Measurements from ENCODE around the gene CHKB.
"Not testable (repeated sequence)": the region's sequence is repeated elsewhere in the genome, so short reads cannot be mapped to it uniquely, and the experiment has no call there.

Gene CHKB

DNA sequence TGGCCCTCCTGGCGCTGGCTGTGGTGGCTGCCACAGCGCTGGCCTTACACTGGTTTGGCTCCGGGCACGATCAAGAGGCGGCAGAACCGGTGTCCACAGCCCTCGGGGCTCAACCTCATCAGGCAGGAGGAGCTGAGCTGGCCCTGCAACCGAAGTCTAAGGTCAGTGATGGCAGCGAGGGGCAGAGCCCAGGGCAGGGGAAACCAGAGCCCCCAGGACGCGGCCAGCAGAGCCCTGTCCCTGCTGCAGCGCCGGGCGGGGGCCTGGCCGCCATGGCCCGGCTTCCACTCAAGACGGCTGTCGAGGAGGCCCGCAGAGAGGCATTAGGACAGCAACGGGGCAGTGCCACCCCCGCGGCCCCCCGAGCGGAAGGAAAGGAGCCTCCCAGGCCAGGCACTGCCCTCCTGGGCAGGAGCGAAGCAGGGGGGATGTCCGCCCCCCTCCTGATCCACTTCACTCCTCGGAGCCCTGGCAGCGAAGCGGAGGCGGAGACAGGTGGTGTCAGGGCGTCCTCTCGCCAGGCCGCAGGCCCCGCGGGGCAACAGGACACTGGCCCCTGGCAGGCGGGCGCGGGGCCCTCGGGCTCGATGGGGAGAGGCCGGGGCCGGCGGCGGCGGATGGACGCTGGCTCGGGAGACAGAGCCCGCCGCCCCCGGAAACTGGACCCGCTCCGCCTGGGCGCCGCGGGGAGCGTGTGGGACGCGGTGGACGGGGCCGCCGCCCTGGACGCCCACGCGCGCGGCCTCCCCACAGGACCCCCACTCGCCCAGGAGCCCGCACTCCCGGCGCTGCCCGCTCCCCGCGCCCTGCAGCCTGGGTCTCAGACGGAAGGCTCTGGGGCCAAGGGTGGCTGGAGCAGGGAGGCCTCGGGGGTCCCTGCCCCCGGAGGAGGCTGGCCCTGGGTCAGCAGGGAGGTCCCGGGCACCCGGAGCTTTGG is 36.1 kb downstream of the CHKB start:
- no peak for DNase-seq

GRCh38 chr22:50545522-50546325 is 36.9 kb downstream of the CHKB start, which contains the start of gene KLHDC7B:
KLHDC7B (plus strand) TSS chr22:50545899; CDS start chr22:50546244, 345 bp downstream.
- DNase-seq = peak; percentile 21

DNA sequence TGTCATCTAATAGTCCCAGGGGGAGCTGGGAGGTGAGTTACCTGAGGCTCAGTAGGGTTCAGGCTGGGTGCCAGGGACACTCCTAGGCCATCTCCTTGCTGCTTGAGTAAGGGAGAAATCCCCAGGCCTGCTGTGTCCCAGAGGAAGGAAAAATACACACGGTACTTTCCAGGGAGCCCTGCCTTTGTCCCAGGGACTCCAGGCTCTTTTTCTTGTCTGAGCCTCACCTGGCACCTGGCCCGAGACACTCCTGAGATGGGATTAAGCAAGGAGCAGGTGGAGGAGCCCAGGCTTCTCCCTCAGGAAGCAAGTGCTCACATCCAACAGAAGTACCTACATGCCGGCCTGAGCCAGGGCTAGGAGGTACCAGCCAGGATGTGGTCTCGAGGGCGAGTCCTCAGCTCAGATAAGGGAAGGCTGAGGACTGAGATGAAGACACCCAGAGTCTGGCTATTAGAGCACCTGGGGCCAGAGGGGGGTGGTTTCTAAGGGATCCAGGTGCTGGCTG is 37.8 kb downstream of the CHKB start:
- no peak for DNase-seq

DNA sequence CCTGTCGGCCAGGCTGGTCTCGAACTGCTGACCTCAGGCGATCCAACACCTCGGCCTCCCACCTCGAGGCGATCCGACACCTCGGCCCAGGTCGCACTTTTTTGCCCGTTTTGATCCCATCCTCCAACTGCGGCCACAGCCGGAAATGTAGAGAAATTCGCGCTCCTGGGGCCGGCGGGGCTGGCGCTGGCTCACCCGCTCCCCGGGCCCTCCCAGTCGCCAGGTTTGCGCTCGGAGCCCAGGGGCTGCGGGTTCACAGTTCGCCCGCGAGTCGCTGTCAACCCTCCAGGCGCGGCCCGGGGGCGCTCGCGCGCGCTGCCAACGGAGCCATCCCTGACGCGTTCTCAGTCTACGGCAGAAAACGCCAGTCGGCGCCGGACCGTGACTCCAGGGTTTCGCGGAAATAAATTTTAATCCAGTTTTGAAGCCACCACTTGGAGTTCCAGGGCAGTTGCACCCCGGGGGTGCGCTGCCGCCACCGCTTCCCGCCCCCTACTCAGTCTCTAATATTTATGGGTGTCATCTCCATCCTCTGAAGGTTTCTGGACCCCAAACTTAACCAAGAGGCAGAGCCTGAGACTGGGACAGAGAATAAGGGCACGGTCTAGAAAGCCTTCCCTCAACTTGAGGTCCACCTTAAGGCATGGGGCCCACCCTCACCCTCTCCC is 38.4 kb downstream of the CHKB start:
- peak; percentile 77 for DNase-seq

- peak; percentile 16 for DNase-seq
These were observed 40.2 kb downstream of the CHKB start for GRCh38 chr22:50542416-50542927.

DNA sequence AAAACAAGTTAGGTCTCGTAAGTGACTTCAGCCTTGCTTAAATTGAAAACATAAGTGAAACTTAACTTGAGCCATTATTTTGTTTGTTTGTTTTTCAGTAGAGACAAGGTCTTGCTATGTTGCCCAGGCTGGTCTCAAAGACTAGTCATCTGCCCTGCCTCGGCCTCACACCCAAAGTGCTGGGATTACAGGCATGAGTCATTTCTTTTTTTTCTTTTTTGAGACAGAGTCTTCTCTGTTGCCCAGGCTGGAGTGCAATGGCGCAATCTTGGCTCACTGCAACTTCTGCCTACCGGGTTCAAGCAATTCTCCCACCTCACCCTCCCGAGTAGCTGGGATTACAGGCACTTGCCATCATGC is 41.0 kb downstream of the CHKB start:
- DNase-seq = peak; percentile 16

DNA sequence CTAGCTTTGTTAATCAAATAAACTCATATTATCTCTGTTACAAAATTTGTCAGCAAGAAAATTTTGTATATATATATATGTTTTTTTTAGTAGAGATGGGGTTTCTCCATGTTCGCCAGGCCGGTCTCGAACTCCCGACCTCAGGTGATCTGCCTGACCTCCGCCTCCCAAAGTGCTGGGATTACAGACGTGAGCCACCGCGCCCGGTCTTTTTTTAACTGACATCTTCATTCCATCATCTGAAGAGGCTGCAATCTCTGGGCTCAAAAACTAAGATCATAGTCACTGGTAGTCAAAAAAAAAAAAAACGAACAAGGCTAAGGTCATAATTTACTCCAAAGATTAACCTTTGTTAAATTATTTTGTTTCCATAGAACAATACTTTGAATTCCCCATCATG is 42.3 kb downstream of the CHKB start:
- DNase-seq = no peak

- no peak for DNase-seq
These were observed 44.9 kb downstream of the CHKB start for GRCh38 chr22:50537765-50538164.

- DNase-seq = no peak
These were observed 46.4 kb downstream of the CHKB start for GRCh38 chr22:50536226-50536625.

DNA sequence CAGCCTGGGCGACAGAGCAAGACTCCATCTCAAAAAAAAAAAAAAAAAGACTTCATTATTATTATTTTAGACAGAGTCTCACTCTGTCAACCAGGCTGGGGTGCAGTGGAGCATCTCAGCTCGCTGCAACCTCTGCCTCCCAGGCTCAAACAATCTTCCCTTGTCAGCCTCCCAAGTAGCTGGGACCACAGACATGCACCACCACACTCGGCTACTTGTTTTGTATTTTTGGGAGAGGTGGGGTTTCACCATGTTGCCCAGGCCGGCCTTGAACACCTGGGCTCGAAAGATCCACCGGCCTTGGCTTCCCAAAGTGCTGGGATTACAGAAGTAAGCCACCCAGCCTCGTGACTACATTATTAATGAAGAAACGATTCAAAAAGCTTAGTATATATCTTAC is 47.5 kb downstream of the CHKB start:
- DNase-seq = no peak

DNA sequence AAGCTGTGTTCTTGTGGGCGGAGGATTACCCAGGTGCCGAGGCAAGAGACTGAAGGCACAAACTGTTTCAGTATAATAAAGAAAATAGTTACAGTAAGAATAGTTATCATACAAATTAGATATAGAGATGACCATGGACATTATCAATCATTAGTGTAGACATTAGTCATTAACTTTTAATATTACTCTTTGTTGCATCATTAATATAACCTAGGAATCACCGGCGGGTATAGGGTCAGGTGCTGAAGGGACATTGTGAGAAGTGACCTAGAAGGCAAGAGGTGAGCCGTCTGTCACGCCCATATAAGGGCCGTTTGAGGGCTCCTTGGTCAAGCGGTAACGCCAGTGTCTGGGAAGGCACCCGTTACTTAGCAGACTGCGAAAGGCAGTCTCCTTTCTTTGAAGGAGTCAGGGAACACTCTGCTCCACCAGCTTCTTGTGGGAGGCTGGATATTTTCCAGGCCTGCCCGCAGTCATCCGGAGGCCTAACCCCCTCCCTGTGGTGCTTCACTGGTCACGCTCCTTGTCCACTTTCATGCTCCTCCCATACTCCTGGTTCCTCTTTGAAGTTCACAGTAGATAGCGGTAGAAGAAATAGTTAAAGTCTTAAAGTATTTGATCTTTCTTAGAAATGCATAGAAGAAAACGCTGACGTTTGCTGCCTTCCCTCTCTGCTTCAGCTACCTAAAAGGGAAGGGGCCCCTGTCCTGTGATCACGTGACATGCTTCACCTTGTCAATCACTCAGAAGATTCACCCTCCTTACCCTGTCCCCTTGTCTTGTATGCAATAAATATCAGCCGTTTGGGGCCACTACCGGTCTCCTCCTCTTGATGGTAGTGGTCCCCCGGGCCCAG is 48.6 kb downstream of the CHKB start:
- not testable (repeated sequence) for DNase-seq

- no peak for DNase-seq
These were observed 49.5 kb downstream of the CHKB start for GRCh38 chr22:50532824-50533796.

DNA sequence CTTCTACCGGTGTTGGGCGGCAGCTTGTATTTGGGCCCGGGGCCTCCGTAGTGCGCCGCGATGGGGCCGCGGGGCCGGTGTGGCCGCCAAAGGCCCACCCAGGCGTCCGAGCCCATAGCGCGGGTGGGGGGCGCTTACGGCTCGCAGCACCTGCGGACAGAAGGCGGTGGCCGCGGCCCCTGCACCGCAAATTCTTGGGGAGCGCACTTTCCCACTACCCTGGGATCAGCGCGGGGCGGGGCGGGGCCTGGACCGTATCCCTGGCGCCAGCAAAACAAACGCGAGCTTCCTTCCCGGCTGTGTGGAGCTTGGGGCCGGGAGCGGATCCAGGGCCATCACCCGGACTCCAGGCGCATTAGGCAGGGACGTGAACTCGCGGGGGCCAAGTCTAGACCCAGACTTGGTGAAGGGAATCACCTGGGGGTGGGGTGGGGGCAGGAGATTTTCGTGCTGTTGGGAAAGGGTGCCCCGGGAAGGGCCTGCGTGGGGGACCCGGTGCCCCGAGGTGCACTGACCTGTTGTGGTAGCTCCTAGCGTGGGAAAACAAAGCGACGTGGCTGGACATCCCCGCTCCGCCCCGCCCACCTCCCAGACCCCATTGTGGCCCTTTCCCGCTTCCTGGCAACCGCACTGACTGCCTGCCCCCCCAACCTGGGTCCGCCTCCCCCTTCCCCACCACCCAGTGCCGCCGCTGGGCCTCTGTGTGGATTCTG is 50.5 kb downstream of the CHKB start:
- DNase-seq = no peak

GRCh38 chr22:50531546-50531961 is 51.1 kb downstream of the CHKB start:
- peak; percentile 69 for DNase-seq

DNA sequence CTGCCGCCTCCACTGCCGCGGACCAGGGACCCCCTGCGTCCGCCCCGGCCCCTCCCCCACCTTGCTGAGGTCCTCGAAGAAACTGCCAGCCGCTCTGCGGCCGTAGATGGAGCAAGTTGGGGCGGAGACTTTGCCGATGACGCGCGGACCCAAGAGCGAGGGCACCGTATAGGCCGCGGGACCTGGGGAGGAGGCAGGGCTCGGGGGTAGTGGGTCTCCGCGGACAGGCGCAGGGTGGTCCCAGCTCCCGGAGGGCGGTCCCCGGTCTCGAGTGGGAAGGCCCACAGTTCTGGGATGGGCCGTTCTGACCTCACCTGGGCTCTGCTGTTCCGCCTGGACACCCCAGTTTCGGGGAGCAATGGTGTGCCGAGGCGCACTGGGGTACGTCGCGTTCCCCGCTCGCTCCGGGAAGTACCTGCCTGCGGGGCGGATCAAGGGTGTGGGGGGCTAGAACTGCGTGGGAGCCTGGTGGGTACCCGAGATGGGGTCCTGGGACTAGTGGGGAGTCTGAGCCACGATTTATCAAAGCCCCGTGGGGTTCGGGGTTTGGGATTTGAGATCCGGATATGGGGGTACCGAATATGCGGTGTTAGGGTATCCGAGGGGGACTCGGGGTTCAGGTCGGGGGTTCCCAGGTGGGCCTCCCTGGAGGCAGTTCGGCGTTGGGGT is 51.6 kb downstream of the CHKB start:
- DNase-seq = peak; percentile 85

GRCh38 chr22:50530580-50530876 is 52.1 kb downstream of the CHKB start:
- no peak for DNase-seq

DNA sequence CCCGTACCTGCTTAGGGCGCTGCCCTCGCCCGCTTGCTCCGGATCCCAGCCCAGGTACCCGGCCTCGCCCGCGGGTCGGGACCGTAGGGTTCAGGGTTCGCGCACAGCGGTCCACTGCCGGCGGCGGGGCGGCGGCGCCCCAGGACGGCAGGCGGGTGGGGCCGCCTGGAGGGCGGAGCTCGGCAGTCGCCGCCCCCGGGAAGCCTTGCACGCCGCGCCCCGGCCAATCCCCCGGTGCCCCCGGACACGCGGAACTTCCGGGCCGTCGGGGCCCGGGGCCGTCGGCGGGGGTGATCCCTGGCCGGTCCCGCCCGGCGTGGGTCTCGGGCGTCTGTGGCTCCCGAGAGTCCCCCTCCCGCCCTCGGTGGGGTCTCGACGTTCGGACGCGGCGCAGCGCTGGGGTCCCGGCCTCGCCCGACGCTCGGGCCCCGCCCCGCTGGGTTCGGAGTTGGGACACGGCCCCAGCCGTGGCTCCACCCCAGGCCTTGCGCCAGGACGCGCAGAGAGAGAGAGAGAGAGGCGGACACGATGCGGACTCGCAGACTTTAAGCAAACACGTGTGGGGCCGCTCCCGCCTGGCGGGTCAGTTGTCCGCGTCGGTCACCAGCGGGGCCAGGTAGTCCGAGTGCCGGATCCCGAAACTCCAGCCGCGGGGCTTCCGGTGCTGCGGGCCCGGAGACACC is 52.6 kb downstream of the CHKB start, which contains the start of gene TYMP:
TYMP (minus strand) TSS at position 116 of the 683 bp plus-strand sequence. CDS start 303 bp downstream, outside the sequence.
- peak; percentile 71 for DNase-seq

DNA sequence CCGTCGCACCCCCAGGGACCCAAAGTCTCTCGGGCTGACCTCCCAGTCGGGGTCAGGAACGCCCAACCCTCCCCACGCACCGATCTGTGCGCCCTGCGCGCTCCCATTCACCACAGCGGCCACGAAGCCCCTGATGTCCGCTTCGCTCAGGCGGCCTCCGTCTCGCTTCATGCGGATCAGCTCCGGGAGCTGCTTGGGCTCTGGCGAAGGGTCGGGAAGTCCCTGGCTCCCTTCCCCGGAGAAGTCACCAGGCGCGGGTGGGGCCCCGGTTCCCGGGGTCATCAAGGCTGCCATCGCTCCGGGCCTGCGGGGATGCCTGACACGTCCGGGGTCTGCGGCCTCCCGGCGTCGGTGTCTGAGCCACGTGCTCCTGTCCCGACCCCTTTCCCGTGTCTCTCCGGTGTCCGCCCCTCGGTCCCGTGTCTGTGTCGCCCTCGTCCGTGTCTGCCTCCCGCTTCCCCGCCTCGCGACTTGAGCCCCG is 53.2 kb downstream of the CHKB start:
- no peak for DNase-seq
